AG20443 (cell line): Measurements from ENCODE around the gene MTA2.
"Not testable (repeated sequence)": the region's sequence is repeated elsewhere in the genome, so short reads cannot be mapped to it uniquely, and the experiment has no call there.

ENCODE experiments used
- DNase-seq: peaks from one replicate; pipeline ENCODE4 v3.0.0; 2012; ENCODE audit warnings: low spot score, mixed read lengths

Gene MTA2

DNA sequence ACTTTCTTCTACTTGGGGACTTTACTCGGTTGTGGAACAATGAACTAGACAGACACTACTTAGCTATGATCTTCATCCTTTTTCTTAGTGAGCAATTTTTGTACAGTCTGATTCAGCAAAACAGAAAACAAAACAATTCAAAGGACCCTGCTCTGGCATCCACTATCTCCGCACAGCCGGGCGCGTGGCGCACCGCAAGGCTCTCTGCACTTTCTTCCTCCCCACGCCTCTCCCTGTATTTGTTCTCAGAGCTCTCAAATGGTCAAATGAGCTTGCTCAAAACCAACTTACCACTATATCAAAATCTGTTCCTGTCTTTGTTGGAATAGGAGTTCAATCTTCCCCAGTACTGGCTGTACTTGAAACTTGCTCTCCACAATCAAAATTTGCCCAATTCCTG is 35.4 kb downstream of the MTA2 start:
- DNase-seq, result no peak

DNA sequence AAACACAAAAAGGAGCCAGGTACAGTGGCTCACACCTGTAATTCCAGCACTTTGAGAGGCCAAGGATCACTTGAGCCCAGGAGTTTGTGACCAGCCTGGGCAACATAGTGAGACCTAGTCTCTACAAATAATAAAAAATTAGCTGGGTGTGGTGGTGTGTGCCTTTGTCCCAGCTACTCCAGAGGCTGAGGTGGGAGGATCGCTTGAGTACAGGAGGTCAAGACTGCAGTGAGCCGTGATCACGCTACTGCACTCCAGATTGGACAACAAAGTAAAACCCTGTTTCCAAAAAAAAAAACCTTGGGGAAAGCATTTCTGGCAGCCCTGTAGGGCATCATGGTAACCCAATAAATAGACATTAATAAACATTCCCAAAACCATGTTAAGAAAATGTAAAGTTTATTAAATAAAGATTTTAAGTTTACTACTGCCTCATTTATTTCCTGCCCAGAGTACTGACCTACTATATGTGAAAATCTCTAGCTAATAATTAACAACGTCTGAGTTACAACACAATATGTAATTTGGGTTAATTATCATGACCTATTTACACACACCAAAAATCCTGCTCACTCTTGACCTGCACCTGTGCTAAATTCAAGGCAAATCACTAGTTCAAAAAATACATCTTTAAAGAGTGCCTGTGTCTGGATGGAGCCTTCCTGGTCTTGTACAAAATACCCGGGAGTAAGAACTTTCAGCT is 36.4 kb downstream of the MTA2 start:
- no peak for DNase-seq

DNA sequence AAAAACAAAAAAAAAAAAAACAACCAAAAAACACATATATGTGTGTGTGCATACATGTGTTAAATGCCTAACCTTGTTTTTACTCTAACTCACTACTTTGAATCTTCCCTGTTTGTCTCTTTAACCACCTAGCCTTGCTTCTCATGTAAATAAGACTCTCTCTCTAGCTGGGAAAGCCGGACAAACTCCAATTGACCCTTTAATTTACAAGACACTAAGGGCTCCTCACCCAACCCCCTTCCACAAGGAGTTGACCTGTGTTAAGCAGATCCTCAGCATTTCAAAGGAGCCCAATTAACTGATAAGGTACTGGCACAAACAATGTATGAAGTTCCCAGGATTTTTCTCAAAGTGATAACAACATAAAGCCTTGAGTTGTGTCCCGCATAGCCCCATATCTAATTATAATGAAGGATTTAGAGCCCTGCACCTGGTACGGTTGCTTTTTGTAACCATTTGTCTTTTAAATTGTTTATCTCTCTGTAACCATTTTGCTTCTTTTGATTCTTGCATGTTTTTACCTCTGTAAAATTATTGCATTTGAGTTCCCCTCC is 39.9 kb downstream of the MTA2 start:
- DNase-seq, result not testable (repeated sequence)

DNA sequence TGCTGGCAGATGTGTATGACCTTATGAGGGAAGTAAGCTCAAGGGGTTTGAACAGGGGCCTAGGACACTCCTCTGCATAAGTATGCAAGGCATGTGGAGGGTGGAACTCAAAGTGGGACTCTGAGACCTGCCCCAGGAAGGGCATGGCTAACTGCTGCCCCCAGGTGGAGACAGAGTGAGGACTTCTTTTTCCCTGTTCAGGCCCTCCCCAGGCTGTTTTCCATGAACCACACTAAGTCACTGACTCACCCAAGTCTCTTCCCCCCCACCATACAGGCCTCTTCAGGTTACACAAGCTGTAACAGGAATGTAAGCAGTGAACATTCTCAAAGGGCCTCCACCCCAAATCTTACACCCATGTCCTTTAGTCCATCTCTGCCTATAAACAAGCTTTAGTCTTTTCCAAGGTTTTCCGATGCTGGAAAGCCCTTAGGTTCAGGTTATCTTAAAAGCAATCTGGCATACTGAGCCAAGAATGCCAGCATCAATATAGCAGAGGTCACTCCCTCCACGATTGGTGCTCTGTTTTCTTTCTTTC is 41.0 kb downstream of the MTA2 start:
- peak; percentile 91 for DNase-seq

DNA sequence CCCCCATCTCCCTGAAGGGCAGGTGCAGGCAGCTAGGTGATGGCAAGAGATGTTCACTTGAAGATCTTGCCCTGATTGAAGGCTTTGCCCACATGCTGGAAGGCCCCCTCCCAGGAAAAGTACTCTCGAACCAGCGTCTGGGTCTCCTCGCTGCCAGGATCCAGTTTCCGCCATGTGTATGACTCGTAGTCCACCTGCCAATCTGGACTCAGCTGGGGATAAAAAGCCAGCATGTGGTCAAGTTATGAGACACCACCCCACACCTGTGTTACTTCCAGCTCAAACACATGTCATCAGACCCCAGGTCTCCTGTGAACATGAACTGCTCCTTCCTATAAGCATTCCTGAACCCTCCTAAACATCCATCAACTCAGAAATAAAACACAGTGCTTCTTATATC is 42.0 kb downstream of the MTA2 start:
- DNase-seq, result not testable (repeated sequence)

DNA sequence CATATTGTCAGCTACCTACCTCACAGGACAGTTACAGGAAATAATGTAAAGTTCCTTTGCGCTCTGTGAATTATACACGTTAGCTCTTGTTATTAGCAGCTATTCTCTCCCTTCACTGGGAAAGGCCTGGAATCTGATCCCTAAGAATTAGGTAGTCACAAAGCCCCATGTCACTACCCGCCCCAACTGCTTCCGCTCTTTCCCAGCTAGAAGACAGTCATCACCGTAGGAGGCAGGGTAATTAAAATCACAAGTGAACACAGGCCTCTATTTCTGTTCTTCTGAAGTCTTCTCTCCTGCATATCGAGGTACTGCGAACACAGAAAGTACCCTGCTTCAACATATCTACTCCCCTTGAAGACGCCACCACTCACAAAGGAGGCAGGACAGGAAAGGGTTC is 42.5 kb downstream of the MTA2 start:
- no peak for DNase-seq

DNA sequence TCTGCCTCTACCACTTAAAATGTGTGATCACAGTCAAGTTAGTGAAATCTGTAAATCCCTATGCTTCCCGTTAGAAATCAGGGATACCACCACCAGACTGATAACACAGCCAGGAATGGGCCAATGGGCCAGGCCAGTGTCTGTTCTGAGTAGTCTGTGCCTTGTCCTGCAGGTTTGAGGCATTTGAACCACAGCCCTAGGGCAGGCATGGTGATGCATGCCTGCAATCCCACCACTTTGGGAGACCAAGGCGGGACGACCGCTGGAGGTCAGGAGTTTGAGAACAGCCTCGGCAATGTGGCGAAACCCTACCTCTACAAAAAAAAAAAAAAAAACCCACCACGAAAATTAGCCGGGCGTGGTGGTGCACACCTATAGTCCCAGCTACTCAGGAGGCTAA is 43.0 kb downstream of the MTA2 start:
- no peak for DNase-seq

DNA sequence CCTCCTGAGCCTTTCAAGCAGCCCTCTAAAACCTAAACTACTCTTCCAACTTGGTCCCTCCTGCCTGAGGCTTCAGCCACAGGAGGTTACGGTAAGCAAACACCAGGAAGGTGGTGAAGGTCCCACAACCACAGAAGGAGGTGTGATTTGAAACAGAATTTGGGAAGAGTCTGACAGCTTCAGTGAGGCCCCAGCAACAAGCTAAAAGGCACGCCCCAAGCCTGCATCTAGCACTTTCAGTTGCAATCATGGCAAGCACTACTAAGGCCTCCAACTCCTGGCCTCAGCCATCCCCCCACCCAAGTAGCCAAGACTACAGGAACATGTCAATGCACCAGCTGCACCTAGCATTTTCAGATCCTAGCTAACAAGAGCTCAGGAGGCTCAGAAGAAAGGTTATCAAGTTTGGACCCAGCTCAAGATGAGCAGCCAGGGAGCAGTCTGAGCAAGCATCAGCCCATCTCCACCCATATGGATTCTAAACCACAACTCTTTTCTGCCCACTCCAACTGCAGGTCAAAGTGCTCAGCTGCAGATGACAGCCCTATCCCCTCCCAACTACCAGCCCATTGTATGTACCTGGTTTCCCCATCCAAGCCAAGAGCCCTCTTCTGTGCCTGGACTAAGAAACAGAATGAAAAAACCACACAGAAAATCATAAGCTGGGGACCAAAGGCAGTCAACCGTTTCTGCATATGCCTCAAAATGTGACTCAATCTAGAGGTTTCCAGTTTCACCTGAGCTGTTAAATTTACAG is 44.6 kb downstream of the MTA2 start:
- no peak for DNase-seq

DNA sequence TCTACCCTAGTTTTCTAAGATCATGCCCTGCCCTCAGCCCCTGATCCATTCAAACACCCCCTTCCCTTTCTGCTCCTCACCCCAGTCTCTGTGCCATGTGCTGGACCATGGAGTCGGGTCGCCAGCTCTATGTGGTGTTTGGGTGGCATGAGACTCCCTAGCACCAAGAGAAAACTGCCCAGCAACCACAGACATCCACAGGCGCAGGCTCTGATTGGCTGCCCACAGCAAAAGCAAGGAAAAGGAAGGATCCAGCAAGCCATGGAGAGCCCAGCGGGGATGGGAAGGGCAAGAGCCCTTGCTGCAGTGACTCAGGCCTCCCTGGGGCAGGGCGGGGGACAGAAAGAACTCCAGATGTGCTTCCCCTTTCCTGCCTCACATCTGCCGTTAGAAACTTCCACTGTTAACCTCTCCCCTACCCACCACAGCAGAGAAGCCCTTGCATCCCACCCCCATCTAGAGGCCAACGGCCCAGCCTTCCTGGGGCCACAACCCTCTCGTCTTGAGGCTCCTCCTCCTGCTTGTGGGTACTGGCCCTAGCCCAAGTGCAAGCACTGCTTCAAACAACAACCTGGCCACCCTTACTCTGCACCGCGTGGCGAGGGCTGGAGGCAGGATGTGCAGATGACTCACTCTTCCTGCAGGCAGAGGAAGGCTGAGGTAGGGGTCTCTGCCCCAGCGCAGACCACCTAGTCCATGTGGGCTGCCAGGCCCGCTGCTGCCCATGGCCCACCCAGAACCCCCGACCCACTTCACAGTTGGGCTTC is 45.4 kb downstream of the MTA2 start:
- DNase-seq, result peak; percentile 96

DNA sequence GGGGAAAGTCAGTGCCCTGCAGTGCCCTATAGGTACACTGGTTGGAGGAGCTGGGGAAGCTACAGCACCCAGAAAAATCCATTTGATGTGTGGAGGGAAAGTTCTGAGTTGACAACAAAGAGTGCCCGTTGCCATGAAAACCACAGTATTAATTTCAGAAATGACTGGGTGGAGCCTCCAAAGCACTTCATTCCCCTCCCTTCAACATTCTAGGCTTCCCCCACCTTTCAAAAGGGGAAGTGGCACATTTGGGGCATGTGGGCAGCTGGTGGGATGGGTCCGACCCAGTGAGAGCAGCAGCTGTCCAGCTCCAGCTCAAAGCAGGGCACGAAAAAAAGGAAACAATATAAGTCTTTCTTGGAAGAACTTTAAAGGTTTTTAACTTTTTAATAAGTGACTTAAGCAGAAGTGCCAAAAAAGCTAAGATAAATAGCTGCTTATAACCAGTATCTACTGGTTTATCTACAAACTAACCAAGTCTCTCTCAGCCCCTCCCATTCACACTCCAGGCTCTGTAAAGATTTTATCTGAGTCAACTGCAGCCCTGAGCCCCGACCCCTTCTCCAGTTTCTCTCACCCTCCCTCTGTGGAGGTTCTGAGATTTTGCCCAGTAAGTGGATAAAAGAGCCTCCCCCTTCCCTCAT is 46.1 kb downstream of the MTA2 start:
- no peak for DNase-seq

DNA sequence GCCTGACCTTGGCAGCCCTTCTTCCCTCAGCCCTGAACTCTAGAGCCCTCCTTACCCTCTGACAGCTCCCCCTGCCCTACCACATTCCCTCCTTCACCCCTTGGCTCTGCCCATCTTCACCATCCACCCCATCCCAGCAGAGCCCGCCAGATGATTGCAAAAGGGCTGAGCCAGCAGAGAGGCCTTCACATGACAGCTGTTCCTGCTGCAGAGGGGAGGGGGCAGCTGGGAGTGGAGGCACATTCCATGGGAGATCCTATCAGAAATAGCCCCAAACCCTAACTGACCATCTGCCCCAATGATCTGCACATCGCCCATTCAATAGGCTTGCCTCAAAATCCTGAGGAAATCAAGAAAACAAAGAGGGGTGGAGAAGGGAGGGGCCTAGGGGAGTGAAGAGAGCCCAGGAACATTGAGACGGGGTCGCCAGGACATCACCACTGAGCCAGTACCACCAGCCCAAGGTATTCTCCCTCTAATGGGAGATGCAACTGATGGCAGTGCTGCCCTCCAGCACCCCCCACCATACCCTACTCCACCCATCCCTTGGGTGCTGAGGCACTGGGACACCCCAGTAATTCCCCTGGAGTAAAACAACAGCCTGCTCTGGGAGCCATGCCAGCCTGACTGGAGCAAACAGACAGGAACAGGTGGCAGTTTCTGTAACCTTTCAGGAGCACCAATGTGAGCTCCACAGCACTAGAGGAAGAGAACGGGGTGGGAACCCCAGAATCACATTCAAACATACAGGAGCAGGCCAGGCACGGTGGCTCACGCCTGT is 47.1 kb downstream of the MTA2 start:
- no peak for DNase-seq

DNA sequence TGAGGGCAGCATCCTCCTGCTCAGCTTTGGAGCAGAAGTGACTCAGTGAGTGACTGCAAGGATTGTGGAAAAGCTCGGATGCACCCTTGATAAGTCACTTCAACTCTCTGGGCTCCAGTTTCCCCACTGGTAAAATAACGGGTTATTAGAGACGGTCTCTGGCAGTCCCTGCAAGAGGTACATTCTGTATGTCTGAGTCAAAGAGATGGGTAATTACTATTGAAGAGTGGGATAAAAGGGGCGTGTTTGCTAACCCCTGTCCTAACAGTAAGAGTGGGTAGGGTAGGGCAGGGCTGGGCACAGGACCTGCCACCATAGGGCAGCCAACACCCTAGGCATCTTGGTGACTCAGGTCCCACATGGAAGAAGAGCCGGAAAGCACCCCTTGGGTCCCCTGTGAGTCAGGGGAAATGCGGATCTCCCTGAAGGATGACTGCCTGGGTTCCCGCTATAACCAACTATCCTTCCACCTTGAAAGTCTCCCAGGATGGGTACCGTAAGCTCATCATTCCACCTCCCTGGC is 47.8 kb downstream of the MTA2 start:
- DNase-seq, result peak; percentile 53

DNA sequence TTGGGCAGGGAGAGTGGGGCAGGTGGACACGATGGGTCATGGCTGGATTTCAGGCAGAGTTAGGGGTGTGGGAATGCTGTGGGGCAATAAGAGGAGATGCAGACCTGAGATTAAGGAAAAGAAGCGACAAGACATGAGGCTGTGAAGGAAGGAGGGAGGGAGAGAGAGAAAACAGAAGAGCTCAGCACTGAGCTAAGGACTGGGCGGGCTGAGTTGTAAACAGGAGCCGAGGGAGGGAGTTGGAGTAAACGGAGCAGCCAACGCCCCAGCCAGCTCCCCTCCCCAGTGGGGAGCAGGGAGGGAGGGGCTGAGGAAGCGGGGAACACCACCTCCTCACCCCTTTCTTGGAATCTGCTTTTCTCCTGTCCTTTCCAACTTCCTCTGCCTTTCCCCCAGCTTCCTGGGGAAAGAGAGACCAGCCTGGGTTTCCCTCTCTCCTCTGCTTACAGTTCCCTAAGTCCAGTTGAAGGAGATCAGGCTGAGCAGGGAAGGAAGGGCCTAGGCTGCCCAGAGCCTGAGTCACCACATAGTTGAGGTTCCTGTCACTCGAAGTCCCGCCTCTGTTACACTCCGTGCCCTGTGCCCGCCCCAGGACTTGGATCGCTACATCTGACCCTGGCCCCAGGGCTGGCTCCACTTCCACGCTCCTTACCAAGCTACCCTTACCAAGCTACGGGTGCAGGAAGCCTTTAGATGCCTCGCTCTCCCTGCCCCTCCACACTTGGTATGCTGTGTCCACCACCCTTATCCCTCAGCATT is 48.4 kb downstream of the MTA2 start:
- peak; percentile 86 for DNase-seq

DNA sequence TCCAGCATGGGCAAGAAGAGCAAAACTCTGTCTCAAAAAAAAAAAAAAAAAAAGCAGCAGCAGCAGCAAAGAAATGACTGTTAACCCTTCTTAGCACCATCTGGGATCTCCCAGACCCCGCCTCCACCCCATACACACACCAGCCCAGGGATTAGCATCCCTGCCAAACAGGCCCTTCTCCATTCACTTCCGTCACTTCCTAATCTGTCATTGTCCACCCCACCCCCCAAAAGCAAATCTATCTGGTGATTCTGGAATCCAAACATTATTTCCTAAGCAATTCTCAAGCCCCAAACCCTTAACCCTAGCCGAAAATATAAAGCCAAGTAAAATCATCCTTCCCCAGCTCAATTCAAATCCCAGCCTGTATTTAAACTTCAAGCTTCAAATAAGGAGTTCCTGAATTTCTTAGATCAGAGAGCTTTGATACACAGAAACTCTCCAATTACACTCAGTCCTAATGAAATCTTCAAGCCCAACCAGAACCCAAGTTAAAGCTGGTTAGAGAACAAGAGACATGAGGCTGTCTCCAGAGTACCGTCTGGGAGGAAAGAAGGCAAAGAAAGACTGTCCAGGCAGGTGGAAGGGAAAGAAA is 49.1 kb downstream of the MTA2 start:
- DNase-seq, result no peak

DNA sequence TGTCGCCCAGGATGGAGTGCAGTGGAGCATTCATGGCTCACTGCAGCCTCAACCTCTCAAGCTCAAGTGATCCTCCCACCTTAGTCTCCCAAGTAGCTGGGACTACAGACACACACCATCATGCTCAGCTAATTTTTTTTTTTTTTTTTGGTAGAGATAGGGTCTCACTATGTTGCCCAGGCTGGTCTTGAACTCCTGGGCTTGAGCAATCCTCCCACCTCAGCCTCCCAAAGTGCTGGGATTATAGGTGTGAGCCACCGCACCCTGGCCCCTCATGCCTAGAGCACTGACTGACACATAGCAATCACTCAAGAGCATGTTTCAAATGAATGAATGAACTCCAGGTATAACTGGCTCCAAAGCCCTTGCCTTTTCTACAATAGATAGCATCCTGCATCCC is 51.2 kb downstream of the MTA2 start:
- DNase-seq, result not testable (repeated sequence)

DNA sequence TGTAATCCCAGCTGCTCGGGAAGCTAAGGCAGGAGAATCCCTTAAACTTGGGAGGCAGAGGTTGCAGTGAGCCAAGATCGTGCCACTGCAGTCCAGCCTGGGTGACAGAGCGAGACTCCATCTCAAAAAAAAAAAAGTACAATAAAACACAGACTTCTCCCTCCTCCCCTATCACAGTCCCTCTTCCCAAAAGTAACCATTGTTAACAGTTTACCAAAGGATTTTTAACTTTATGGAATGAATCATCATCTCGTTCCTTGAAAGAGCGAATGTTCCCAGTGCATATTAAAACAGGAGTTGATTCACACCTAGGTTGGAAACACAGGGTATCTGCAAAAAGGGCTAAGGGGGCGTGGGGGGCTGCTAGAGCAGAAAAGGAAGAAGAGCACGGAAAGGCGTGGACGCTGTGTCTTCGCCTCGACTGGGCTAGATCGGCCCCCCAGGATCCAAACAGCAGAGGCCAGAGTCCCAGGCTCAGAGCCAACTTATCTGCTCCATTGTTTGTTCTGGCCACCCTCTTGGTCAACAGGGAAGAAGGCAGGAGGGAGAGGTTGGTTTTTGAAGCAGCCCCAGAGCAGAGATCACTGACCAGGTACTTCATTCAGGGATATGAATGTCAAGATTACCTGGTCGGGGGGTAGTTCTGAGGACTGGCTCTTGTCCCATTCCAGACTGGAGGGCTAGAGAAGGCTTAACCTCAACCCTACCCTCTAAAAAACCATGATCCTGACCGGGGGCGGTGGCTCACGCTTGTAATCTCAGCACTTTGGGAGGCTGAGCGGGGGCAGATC is 52.9 kb downstream of the MTA2 start:
- no peak for DNase-seq

DNA sequence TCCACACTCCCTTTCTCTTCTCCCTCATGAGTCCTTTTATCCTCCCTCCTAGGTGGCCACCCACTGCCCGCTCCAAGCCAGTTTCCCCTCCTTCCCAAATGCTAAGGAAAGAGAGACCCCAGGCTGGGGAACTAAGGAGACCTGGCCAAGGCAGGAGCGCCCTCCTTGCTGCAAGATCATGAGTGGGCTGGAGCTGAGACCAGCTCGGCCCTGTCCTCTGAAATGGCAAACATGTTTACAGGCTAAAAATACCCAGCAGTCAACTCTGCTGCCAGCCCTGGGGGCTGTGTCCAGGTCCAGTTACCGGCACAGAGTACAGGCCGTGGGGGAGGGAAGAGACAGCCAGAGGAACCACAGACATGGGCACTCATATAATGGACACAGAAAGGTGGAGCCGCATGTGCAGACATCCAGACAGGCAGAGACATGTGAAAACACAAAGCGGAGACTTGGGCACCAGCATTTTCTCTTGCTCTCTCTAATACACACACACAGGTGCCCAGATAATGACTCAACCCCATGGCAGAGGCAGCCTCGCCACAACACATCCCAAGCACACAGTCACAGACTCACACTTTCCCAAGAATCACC is 53.9 kb downstream of the MTA2 start:
- DNase-seq, result no peak

DNA sequence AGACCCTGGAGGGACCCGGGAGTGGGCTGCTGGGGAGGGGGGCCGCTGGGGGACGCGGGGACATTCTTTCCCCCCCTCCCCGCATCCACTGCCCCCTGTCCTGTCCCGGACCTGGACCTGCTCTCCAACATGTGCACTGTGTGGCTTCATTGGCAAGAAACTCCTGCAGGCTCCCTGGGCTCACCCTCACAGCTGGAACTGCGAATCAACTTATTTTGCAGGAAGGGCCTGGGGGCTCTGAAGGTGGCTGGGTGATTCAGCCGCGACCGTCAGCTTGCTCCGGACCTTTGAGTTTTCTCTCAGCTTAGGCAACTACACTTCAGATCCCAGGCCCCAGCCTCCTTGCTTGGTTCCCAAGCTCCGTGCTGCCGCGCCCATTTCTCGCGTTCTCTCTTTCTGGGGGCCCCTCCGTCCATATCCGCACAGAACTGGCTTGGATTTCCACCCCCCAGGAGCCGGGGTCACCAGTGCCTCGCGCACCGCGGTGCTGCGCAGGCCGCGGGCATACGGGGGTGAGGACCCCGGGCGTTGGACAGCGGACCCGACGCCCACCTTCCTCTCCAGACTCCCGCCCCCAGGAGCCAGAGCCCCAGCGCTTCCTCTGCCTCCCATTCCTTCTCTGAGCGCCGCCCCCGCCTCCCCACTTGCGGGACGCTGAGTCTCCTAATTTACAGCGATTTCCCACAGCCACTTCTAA is 54.6 kb downstream of the MTA2 start:
- peak; percentile 47 for DNase-seq
